HFFc6 (cell line): ENCODE data around the gene HEATR3. TPM values are rescaled to one million over a fixed set of nuclear protein-coding genes. Genes with fewer than 3 reads are reported as not detected.

Source experiments
- DNase-seq: peaks from one replicate; pipeline ENCODE4 v3.0.0-alpha.2; 2018
- H3K27ac Mint-ChIP-seq: 2 replicates; pipeline ENCODE4 v1.8.0; 2020; ENCODE audit warnings: mild to moderate bottlenecking, mixed read lengths
- H3K27me3 Mint-ChIP-seq: 2 replicates; pipeline ENCODE4 v1.8.0; 2021; ENCODE audit warnings: mild to moderate bottlenecking, moderate library complexity, mixed read lengths; ENCODE audit not compliant: insufficient read depth
- H3K36me3 Mint-ChIP-seq: 2 replicates; pipeline ENCODE4 v1.8.0; 2021; ENCODE audit warnings: low read depth, mixed read lengths
- H3K4me1 Mint-ChIP-seq: 2 replicates; pipeline ENCODE4 v1.8.0; 2020; ENCODE audit warnings: low read depth, mixed read lengths
- H3K4me3 Mint-ChIP-seq: 2 replicates; pipeline ENCODE4 v1.8.0; 2020; ENCODE audit warnings: mild to moderate bottlenecking, moderate library complexity, mixed read lengths
- H3K9me3 Mint-ChIP-seq: 2 replicates; pipeline ENCODE4 v1.8.0; 2020; ENCODE audit warnings: mild to moderate bottlenecking, mixed read lengths
- total RNA-seq, 6 experiments: library from RNA; stranded (reverse); fragmentation: NEBNext Ultra II Directional; extraction: Animal tissue kit (Norgen Biotek cat#: 25700); gene quantifications; 2 replicates in 1 of 6; 3 replicates in 5 of 6; pipeline ENCODE4 v1.2.3, GENCODE V29; 2021
- TF ChIP-seq, protein P1 (sequence below): fragments of 200-600 bp; sonication (generic); IDR thresholded peaks from 2 replicates; pipeline ENCODE4 v1.5.0; 2021; ENCODE audit warnings: antibody characterized with exemption, mild to moderate bottlenecking

The HEATR3 gene
- total RNA-seq, 6 experiments from 2014 or later, result 17.2 to 23.8 (median 19.6) TPM

DNA sequence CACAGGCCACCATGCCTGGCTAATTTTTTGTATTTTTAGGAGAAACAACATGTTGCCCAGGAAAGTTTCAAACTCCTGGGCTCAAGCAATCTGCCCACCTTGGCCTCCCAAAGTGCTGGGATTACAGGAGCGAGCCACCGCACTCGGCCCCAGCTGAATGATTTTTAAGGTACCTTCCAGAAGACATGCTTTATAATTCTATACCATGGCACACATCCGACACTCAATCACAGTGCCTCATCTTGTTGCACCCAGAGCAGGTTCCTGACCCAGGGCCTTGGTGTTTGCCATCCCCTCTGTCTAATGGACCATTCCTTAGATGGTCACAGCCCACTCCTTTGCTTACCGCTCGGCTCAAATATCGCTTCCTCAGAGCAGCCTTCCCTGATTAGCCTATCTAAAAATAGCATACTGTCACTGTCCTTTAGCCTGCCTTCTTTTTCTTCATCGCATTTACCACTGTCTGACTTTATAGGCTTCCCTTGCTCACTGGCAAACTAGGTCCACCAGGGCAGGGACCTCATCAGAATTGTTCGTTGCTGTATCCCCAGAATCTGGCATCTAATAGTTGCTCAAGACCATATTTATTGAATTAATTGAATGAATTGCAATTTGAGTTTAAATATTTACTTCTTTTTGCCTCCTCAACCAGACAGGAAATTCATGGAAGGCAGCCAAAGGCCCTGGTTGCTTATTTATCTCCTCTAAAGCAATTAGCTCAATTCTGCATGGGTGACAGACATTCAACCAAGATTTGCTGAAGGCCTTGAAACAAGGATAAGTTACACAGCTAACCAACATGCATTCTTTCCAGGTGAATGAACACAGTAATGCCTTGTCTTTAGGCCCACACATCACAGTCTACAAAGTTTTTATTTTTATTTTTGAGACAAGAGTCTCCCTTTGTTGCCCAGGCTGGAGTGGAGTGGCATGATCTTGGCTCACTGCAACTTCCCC, 81.0 kb downstream of the HEATR3 start:
- peaks cover 9% of the 10 kb centered on the region for H3K4me1 Mint-ChIP-seq
- H3K4me3 Mint-ChIP-seq, result no peak overlapping the region
- H3K36me3 Mint-ChIP-seq, result no peaks in the 10 kb centered on the region
- TF ChIP-seq, protein P1, sequence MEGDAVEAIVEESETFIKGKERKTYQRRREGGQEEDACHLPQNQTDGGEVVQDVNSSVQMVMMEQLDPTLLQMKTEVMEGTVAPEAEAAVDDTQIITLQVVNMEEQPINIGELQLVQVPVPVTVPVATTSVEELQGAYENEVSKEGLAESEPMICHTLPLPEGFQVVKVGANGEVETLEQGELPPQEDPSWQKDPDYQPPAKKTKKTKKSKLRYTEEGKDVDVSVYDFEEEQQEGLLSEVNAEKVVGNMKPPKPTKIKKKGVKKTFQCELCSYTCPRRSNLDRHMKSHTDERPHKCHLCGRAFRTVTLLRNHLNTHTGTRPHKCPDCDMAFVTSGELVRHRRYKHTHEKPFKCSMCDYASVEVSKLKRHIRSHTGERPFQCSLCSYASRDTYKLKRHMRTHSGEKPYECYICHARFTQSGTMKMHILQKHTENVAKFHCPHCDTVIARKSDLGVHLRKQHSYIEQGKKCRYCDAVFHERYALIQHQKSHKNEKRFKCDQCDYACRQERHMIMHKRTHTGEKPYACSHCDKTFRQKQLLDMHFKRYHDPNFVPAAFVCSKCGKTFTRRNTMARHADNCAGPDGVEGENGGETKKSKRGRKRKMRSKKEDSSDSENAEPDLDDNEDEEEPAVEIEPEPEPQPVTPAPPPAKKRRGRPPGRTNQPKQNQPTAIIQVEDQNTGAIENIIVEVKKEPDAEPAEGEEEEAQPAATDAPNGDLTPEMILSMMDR, result no peak
- H3K9me3 Mint-ChIP-seq, result no peaks in the 10 kb centered on the region
- H3K27ac Mint-ChIP-seq, result no peak overlapping the region
- no peak for DNase-seq
- no peaks in the 10 kb centered on the region for H3K27me3 Mint-ChIP-seq

DNA sequence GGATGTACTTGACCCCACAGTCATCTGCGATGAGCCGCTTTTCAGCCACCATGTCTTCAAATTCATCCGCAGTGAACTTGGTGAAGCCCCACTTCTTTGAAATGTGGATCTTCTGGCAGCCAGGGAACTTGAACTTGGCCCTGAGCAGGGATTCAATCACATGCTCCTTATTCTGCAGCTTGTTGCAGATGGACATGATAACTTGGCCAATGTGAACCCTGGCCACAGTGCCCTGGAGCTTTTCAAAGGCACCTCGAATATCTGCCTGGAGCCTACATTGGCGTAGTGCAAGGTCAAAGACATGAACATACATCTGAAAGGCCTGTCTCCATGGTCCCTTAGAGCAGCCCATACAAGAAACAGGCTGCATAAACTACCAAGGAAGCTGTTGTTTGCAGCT, 85.6 kb downstream of the HEATR3 start:
- H3K27me3 Mint-ChIP-seq, result no peaks in the 10 kb centered on the region; the same call in 1 of the 2 replicates
- H3K36me3 Mint-ChIP-seq, result peaks cover 12% of the 10 kb centered on the region; the same call in 1 of the 2 replicates
- no peaks in the 10 kb centered on the region for H3K9me3 Mint-ChIP-seq
- TF ChIP-seq, protein P1, result no peak
- DNase-seq, result no peak
- H3K4me1 Mint-ChIP-seq, result peaks cover 32% of the 10 kb centered on the region
- no peak overlapping the region for H3K4me3 Mint-ChIP-seq
- H3K27ac Mint-ChIP-seq, result no peak overlapping the region

DNA sequence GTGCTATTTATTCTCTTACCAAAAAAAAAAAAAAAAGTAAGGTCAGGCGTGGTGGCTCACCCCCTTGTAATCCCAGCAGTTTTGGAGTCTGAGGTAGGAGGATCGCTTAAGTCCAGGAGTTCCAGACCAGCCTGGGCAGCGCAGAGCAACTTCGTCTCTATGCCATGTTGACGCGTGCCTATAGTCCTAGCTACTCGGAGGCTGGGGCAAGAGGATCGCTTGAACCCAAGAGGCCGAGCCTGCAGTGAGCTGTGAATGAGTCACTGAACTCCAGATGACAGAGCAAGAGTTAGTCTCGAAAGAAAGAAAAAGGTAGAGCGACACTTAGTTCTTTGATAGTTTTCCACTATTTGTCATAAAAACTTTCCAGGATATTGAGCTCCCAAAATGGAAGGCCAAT, 86.0 kb downstream of the HEATR3 start:
- no peak for DNase-seq
- H3K36me3 Mint-ChIP-seq, result peaks cover 12% of the 10 kb centered on the region; the same call in 1 of the 2 replicates
- peaks cover 34% of the 10 kb centered on the region for H3K4me1 Mint-ChIP-seq
- TF ChIP-seq, protein P1, result no peak
- peak overlapping the region; percentile 94 for H3K27ac Mint-ChIP-seq
- no peaks in the 10 kb centered on the region; the same call in 1 of the 2 replicates for H3K27me3 Mint-ChIP-seq
- H3K4me3 Mint-ChIP-seq, result peak overlapping the region; percentile 90
- no peaks in the 10 kb centered on the region for H3K9me3 Mint-ChIP-seq

DNA sequence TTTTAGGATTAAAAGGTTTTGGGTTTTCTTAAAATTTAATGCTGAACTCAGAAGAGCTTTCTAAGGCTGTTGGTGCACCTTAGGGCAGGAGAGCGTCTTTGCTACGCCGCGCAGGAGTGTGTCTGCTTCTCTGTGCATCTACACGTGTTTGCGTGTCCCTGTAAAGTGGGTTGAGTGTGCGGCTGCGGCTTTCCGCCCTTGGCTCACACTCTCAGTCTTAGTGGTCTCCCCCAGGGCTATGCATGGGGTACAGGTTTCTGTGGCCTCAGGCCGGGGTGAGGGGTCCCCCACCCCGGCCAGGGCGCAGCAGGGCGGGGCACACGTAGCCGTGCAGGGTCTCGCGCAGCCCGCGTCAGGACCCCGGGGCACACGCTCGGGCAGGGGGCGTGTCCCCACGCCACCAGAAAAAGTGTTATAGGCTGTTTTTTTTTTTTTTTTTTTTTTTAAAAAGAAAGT, 86.6 kb downstream of the HEATR3 start:
- Mint-ChIP-seq H3K27ac (peak overlapping the region; percentile 94), H3K4me3 (peak overlapping the region; percentile 90), H3K9me3 (no peaks in the 10 kb centered on the region), H3K4me1 (peaks cover 36% of the 10 kb centered on the region), H3K36me3 (peaks cover 16% of the 10 kb centered on the region; the same call in 1 of the 2 replicates), H3K27me3 (no peaks in the 10 kb centered on the region; the same call in 1 of the 2 replicates)
- no peak for DNase-seq
- TF ChIP-seq, protein P1, result no peak

DNA sequence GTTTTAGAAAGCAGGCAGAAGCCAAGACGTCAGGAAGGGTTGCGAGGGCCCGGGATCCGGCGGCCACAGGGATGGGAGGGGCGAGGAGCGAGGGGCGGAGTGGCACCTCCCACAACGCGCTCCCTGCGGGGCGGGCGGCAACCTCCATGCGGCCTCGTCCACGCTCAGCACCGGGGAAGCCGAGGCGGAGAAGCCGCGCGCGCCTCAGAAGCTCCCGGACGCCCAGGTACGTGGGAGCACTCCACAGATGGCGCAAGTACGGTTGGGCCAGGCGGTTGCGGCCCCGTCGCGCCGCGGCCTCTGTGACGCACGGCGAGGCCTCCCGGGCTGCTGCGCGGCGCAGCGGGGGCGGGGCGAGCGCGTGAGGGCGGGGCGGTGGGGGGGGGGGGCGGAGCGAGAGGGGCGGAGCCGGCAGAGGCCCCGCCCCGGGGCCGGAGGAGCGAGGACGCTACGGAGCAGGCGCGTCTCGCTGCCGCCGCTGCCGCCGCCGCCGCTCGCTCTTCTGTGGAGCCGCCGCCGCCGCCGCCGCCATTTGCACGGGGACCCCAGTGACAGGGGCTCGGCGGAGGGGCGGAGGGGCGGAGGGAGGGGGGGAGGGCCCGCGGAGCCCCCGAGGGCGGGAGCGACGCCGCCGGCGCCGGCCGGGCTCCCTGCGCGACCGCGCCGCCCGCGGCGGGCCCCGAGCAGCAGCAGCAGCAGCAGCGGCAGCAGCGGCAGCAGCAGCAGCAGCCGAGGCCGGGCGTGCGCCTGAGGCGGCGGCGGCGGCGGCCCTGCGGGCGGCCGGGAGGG, 87.2 kb downstream of the HEATR3 start, which contains the start of gene TENT4B:
Gene TENT4B, plus strand, starts transcription at position 500 of the 789 bp plus-strand sequence. CDS start 316 bp downstream, outside the sequence.
- Mint-ChIP-seq H3K4me1 (peaks cover 37% of the 10 kb centered on the region), H3K27me3 (no peaks in the 10 kb centered on the region; the same call in 1 of the 2 replicates)

More for the DNA sequence above, 87.2 kb downstream of the HEATR3 start, which contains the start of gene TENT4B:
- TF ChIP-seq, protein P1, result no peak
- Mint-ChIP-seq H3K27ac (peak within 1 kb of the TSS; percentile 94), H3K36me3 (peaks cover 16% of the 10 kb centered on the region; the same call in 1 of the 2 replicates), H3K9me3 (no peaks in the 10 kb centered on the region), H3K4me3 (peak within 1 kb of the TSS; percentile 91)
- DNase-seq, result peak; percentile 75
